ENCODE measurements around the gene ERN1.
A peak's percentile ranks its signal among the peaks of the same experiment; 100 is the strongest.

ERN1 gene

DNA sequence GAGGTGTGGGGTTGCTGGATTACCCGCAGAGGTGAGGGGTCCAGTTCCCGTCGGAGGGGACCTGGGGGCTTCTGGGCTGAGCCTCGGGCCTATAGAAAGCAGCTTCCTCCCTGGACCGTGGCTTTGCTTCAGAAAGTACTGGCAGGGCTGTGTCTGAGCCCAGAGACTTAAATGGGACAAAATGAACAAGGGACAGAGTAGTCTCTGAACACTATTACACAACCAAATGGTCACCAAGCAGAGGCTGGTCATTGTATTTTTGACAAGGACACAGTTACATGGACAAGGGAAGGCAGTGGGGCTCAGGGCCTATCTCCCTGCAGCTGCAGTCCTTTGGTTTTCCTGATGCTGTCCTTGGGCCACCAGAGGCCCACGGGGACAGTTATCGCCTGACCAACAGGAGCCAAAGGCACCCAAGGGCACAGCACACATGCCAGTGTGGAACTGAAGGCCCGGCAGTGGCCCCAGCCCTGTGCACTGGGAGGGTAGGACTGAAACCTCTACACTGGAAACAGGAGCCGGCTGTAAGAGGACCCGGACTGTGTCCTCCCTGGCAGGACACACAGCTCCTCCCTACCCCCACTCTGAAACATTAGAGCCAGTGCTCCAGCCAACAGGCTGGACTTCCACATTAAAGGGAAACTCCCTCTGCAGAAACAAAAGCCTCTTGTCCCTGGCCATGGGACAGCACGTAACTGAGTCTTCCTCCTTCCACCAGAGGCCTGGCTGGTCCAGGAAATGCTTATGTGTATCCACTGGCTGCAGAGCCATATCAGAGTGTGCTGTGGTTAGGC lies 26.0 kb upstream of the ERN1 start:
- no peak for TF ChIP-seq MYC (IDR thresholded peaks at IDR 0.05; ENCODE audit: low read depth, low read length)
- TF ChIP-seq POLR2A (IDR thresholded peaks at IDR 0.05; ENCODE audit: extremely low read depth, insufficient read length) = no peak
- TF ChIP-seq, protein P1, sequence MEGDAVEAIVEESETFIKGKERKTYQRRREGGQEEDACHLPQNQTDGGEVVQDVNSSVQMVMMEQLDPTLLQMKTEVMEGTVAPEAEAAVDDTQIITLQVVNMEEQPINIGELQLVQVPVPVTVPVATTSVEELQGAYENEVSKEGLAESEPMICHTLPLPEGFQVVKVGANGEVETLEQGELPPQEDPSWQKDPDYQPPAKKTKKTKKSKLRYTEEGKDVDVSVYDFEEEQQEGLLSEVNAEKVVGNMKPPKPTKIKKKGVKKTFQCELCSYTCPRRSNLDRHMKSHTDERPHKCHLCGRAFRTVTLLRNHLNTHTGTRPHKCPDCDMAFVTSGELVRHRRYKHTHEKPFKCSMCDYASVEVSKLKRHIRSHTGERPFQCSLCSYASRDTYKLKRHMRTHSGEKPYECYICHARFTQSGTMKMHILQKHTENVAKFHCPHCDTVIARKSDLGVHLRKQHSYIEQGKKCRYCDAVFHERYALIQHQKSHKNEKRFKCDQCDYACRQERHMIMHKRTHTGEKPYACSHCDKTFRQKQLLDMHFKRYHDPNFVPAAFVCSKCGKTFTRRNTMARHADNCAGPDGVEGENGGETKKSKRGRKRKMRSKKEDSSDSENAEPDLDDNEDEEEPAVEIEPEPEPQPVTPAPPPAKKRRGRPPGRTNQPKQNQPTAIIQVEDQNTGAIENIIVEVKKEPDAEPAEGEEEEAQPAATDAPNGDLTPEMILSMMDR (IDR thresholded peaks at IDR 0.05; ENCODE audit: low read depth, low read length) = no peak
- no peak for TF ChIP-seq MAX (IDR thresholded peaks at IDR 0.05; ENCODE audit: low read depth, low read length)
- no peak for DNase-seq (ENCODE audit: low read depth)
- H3K4me3 ChIP-seq (ENCODE audit: low read depth, low read length) = no peak overlapping the region

DNA sequence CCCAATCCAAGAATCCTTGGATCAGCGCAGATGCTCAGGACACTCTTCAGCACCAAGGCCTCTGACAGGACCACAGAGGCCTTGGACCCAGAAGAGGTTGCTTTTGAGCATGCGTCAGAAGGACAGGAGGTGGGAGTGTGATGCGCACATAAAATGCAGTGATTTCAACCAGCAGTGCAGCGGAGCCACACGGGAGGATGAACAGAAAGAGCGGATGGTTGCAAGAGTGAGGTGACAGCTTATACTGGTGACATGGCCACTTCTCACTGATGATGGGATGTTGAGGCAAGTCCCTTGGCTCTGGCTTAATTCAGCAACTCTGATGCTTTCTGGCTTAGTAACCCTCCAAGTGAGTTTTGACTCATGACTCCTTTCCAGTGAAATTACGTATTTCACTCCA lies 25.2 kb upstream of the ERN1 start:
- DNase-seq (ENCODE audit: low read depth) = no peak
- no peak for TF ChIP-seq MYC (IDR thresholded peaks at IDR 0.05; ENCODE audit: low read depth, low read length)
- TF ChIP-seq, protein P1 (IDR thresholded peaks at IDR 0.05; ENCODE audit: low read depth, low read length) = no peak
- no peak for TF ChIP-seq MAX (IDR thresholded peaks at IDR 0.05; ENCODE audit: low read depth, low read length)
- no peak for TF ChIP-seq POLR2A (IDR thresholded peaks at IDR 0.05; ENCODE audit: extremely low read depth, insufficient read length)
- H3K4me3 ChIP-seq (ENCODE audit: low read depth, low read length) = no peak overlapping the region

DNA sequence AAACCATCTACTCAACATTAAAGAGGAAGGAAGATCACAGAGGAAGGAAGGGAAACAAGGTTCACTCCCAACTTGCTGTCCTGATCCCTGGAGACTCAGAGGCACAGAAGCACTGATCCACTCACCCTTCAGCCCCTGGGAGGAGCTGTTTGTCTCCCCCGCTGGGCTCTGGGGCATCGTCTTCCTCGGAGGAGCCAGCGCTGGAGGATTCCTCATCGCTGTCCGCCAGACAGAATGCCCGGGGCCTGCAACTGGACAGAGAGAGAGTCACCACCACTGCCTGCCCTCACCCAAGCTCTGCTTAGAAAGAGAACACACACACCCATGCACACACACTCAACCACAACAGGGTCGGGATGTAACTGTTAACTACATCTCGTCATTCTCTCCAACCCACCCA lies 24.8 kb upstream of the ERN1 start:
- H3K4me3 ChIP-seq (ENCODE audit: low read depth, low read length) = no peak overlapping the region
- peak; percentile 35 for DNase-seq (ENCODE audit: low read depth)
- TF ChIP-seq, protein P1 (IDR thresholded peaks at IDR 0.05; ENCODE audit: low read depth, low read length) = no peak
- TF ChIP-seq MYC (IDR thresholded peaks at IDR 0.05; ENCODE audit: low read depth, low read length) = no peak
- no peak for TF ChIP-seq POLR2A (IDR thresholded peaks at IDR 0.05; ENCODE audit: extremely low read depth, insufficient read length)

DNA sequence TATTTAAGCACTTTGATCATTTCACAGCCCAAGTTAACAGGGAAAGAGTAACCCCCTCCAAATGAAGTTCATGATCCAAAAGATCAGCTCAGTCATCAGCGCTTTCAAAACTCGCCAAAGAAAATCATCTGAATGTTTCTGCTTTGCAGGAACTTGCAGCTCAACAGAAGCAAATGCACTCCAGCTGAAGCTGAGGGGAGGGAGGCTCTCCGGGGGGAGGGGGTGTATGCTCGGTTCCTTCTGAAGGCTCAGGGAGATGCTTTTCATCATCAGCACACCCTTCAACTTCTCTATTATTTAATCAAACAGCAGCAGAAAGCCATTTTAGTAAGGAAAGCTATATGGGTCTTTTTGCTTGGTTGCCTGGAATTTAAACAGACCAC lies 24.4 kb upstream of the ERN1 start:
- DNase-seq (ENCODE audit: low read depth) = peak; percentile 41
- H3K4me3 ChIP-seq (ENCODE audit: low read depth, low read length) = no peak overlapping the region
- TF ChIP-seq, protein P1 (IDR thresholded peaks at IDR 0.05; ENCODE audit: low read depth, low read length) = no peak
- TF ChIP-seq MYC (IDR thresholded peaks at IDR 0.05; ENCODE audit: low read depth, low read length) (no peak), POLR2A (IDR thresholded peaks at IDR 0.05; ENCODE audit: extremely low read depth, insufficient read length) (no peak), MAX (IDR thresholded peaks at IDR 0.05; ENCODE audit: low read depth, low read length) (no peak)

DNA sequence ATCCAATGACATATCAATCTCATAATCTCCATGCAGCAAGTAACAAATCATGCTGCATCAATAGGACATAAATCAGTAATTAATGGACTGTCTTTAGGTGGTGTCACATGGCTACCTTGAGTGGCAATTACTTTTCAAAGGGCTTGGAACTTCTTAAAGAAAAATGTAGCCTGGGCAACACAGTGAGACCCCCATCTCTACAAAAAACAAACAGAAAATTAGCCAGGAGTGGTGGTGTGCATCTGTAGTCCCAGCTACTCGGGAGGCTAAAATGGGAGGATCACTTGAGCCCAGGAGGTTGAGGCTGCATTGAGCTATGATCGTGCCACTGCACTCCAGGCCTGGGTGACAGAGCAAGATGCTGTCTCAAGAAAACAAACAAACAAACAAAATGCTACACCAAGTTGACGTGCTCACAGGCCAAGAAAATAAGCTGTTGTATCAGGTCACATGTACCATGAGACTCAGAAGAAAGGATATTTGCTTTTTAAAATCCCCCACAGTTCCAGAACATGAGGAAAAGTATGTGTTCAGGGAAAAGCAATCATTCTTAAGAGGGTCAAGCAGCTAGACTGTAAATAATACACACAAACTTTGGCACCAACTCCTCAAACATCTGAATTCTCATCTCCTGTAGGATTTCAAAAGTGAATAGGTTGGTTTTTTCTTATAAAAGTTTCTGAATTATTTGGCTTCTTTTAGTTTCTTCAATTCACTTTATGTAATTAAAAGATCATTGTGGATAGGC lies 23.8 kb upstream of the ERN1 start:
- TF ChIP-seq MAX (IDR thresholded peaks at IDR 0.05; ENCODE audit: low read depth, low read length) = no peak
- TF ChIP-seq POLR2A (IDR thresholded peaks at IDR 0.05; ENCODE audit: extremely low read depth, insufficient read length) = no peak
- no peak overlapping the region for H3K4me3 ChIP-seq (ENCODE audit: low read depth, low read length)
- no peak for DNase-seq (ENCODE audit: low read depth)

DNA sequence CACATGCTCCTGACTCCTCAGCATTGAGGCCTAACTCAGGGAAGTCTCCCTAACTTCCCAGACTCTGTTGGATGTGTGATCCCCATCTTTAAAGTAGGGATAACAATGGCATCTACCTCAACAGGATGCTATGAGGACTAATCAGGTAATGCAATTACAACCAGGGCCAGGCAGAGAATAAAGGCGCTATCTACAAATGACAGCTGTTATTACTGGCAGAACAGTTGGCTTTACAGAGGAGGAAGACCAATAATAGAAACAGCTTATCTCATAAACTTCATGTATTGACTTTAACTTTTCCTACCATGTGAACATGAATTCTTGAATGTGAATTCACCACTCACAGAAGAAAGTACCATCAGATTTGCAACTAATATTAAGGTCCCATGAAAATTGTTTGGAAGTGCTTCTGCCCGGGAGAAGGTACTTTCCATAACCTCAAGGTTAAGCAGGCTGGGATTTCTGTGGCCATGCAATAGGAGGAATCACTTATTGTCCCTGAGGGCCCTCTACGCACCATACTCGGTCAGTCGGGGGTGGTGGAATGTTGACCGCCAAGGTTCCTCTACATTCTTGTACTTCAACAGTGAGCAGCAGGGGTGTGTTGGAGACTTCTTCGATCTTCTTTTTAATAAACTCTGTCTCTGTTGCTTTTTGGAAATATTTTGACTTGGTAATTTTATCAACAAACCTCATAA lies 22.6 kb upstream of the ERN1 start:
- H3K4me3 ChIP-seq (ENCODE audit: low read depth, low read length) = no peak overlapping the region
- TF ChIP-seq POLR2A (IDR thresholded peaks at IDR 0.05; ENCODE audit: extremely low read depth, insufficient read length) (no peak), MYC (IDR thresholded peaks at IDR 0.05; ENCODE audit: low read depth, low read length) (no peak), MAX (IDR thresholded peaks at IDR 0.05; ENCODE audit: low read depth, low read length) (no peak)
- TF ChIP-seq, protein P1 (IDR thresholded peaks at IDR 0.05; ENCODE audit: low read depth, low read length) = no peak
- no peak for DNase-seq (ENCODE audit: low read depth)

Data from NB4 (cell line).